Measurements from ENCODE around the gene RPUSD4. TPM values are rescaled to one million over a fixed set of nuclear protein-coding genes. Genes with fewer than 3 reads are reported as not detected.
A peak's percentile ranks its signal among the peaks of the same experiment; 100 is the strongest.
"Not testable (repeated sequence)": the region's sequence is repeated elsewhere in the genome, so short reads cannot be mapped to it uniquely, and the experiment has no call there.

RPUSD4 gene
- total RNA-seq (2014; rRNA removed; shearing (Covaris generic)) = 12.0 and 25.9 TPM in 2 replicates

- DNase-seq (ENCODE audit: low read depth) = peak; percentile 94
These were observed at the start of gene RPUSD4, which contains the start of gene FAM118B for GRCh38 chr11:126211236-126212088. Gene RPUSD4, minus strand, starts transcription at chr11:126211650. Its CDS starts 12 bp downstream, at chr11:126211638. Gene FAM118B, plus strand, starts transcription at chr11:126211782. Its CDS starts 23,220 bp downstream, at chr11:126235002.

- peak; percentile 87 for DNase-seq (ENCODE audit: low read depth)
These were observed 46.3 kb upstream of the RPUSD4 start for GRCh38 chr11:126257764-126258163.

DNA sequence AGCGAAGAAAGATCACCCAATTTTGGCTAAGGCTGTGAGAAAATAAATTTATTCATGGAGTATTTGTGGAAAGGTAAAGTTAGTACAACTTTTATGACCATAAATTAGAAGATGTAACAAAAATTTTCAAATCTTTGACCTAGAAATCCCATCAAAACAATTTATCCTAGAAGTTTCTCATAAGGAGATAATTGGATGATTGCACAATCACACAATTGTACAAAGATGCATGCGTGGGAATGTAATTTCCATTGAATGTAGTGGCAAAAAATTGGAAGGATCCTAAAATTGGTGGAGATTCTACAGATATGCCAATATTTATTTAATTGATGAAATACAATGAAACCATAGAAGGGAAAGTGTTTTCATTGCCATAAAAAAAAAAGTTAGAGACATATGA lies 45.7 kb upstream of the RPUSD4 start:
- no peak for DNase-seq (ENCODE audit: low read depth)

DNA sequence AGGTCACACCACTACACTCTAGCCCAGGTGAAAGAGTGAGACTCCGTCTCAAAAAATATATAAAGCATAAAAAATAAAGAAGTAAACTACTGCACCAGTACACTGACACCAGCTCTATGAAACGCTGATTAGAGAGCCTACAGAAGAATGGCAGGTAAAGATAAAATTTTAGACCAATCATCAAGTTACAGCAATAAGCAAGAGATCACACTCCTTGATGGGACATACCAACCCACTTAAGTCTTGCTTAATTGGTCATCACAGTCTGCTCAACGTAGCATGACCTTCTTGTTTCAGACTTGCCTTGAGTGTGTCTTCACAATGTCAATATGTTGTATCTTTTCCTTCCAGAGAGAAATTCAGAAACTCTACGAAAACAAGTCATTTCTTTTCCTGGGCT lies 44.8 kb upstream of the RPUSD4 start:
- no peak for DNase-seq (ENCODE audit: low read depth)

DNA sequence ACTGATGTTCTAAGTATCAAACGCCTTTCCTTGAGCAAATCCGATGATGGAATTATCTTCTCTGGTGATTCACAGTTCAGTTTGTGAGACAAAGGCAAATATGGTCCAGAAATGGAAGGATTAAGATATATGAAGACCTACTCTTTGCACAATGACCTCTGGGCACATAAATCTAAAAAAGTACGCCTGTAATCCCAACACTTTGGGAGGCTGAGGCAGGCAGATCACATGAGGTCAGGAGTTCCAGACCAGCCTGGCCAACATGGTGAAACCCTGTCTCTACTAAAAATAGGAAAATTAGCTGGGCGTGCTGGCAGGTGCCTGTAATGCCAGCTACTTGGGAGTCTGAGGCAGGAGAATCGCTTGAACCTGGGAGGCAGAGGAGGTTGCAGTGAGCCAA lies 44.1 kb upstream of the RPUSD4 start:
- DNase-seq (ENCODE audit: low read depth) = not testable (repeated sequence)

DNA sequence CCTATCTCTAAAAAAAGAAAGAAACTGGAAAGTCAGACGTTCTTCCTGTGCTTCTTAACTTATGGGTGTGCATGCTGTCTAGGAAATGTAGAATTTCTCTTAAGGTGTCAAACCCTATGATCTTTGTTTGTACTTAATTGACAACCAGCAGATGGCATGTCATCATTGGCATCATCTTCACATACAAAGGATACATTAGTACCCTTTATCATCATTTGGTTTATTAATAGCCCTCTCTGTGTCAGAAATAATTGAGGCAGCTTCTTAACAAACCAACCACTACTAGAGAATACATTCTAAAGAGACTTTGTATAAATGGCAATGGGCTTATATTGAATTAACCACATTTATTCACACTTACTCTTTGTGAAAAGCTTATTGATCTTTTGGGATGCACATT lies 43.4 kb upstream of the RPUSD4 start:
- DNase-seq (ENCODE audit: low read depth) = no peak

- no peak for DNase-seq (ENCODE audit: low read depth)
These were observed 41.8 kb upstream of the RPUSD4 start for GRCh38 chr11:126253265-126253664.

- no peak for DNase-seq (ENCODE audit: low read depth)
These were observed 35.2 kb upstream of the RPUSD4 start for GRCh38 chr11:126246636-126247035.

DNA sequence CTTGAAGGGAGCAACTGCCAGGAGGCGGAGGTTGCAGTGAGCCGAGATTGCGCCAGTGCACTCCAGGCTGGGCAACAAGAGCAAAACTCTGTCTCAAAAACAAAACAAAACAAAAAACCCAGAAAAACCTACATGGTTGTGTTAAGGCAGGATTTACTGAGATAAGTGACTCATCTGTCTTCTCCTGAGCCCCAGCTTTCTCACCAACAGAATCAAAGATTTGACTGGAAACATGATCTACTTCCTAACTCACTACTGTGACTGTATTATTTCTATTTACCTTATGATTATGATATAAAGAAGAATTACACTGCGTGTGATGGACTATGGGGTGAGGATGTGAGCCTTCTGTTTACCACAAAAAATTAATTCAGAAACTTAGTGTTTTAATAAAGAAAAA lies 21.9 kb upstream of the RPUSD4 start:
- peak; percentile 50 for DNase-seq (ENCODE audit: low read depth)

DNA sequence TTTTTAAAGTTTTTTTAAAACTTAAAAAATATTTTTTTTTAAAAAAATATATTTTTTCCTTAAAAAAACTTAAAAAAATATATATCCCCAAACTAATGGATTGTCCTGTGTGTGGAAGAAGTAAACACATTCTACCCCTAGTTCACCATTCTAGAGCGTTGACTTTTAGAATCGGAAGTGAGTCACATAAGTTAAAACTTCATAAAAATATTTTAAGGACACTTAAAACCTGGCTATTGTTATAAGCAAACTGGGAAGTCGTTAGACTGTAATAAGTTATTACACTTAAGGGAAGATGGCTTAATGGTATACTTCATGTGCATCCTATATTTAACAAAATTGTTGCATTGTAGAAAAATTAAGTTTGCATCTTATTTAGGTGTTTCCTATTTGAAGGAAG lies 21.2 kb upstream of the RPUSD4 start:
- no peak for DNase-seq (ENCODE audit: low read depth)

- DNase-seq (ENCODE audit: low read depth) = peak; percentile 56
These were observed 20.4 kb upstream of the RPUSD4 start for GRCh38 chr11:126231725-126232459.

GRCh38 chr11:126229858-126230540 lies 18.5 kb upstream of the RPUSD4 start:
- peak; percentile 2 for DNase-seq (ENCODE audit: low read depth)

DNA sequence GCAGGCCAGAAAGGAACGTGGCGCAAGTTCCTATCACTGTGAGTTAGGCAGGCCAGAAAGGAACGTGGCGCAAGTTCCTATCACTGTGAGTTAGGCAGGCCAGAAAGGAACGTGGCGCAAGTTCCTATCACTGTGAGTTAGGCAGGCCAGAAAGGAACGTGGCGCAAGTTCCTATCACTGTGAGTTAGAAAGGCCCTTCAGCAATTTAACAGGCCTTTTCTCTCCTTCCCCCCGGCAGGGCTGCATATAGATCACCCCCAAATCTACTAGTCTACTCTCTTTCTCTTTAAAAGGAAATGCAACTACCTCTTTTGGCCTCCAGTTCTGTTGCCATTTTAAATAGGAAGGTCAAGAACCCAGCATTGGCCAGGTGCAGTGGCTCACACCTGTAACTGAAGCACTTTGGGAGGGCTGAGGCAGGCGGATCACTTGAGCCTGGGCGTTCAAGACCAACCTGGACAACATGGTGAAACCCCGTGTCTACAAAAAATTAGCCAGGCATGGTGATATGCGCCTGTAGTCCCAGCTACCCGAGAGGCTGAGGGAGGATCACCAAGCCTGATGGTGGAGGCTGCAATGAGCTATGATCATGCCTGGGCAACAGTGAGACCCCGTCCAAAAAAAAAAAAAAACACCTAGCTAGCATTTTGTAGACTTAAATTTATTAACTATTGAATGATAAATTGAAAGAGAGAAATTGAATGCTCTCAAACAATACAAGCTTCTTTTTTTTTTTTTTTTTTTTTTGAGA lies 15.1 kb upstream of the RPUSD4 start:
- no peak for DNase-seq (ENCODE audit: low read depth)

GRCh38 chr11:126225295-126225665 lies 13.8 kb upstream of the RPUSD4 start:
- DNase-seq (ENCODE audit: low read depth) = no peak

GRCh38 chr11:126224647-126225294 lies 13.3 kb upstream of the RPUSD4 start:
- no peak for DNase-seq (ENCODE audit: low read depth)

DNA sequence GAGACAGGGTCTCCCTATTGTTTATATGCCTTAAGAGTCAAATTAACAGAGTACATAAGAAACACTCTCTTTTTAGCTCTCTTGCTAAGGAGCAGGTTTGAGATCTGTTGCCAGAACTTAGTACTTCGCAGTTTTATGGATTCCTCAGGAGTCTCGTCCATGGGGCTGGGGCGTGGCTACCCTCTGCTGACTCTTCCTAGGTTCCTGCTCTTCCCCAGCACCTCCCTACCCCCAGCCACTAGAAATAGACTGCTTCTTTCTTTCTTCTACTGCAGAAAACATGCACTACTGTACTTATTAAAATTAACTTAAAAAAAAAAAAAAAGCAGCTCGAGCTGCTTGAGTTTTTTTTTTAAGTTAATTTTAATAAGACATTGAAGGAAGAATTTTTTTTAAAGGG lies 8.1 kb upstream of the RPUSD4 start:
- DNase-seq (ENCODE audit: low read depth) = no peak

- DNase-seq (ENCODE audit: low read depth) = no peak
These were observed 6.0 kb upstream of the RPUSD4 start for GRCh38 chr11:126217491-126217890.

DNA sequence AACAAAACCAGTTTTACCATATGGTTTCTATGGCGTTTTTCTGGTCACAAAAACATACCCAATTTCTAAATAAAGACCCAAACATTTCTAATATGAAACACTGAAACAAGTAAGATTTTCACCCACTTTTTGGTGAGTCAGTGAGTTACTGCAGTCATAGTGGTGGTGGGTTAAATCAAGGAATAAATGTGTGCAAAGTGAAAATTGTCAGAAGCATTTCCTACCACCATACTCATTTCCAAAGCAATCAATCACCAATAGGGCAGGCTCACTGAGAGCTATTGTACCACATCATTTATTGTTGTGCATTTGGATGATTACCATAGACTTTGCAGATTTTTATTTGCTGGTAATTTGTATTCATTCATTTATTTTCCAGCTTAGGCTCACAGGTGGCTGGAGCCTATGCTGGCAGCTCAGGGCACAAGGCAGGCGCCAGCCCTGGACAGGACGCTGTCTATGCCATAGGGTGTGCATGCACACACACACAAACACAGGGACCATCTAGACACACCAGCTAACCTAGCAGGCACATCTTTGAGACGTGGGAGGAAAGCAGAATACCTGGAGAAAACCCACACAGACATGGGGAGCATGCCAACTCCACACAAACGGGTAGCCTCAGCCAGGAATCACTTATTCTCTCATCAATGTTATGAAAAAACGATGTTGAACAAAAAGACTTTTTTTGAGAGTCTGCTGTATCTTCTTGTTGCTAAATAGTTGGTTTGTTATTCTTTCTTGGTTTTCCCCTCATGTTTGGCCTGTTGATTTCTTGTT lies 5.3 kb upstream of the RPUSD4 start:
- DNase-seq (ENCODE audit: low read depth) = no peak

- peak; percentile 2 for DNase-seq (ENCODE audit: low read depth)
These were observed 3.4 kb upstream of the RPUSD4 start for GRCh38 chr11:126214841-126215240.

- DNase-seq (ENCODE audit: low read depth) = no peak
These were observed 3.0 kb upstream of the RPUSD4 start for GRCh38 chr11:126214441-126214840.

Measured in M059J (cell line).